Neural progenitor cell (in vitro differentiated cells): ENCODE data around the gene PCBD2. TPM values are rescaled to one million over a fixed set of nuclear protein-coding genes. Genes with fewer than 3 reads are reported as not detected.
"Not testable (repeated sequence)": the region's sequence is repeated elsewhere in the genome, so short reads cannot be mapped to it uniquely, and the experiment has no call there.

Source experiments
- DNase-seq: peaks from one replicate; pipeline ENCODE4 v3.0.0-alpha.2; 2016; ENCODE audit warnings: low spot score
- H2AFZ ChIP-seq: fragments of 200-600 bp; sonication (generic); replicated peaks from 2 replicates; pipeline ENCODE4 v1.6.1; 2016; ENCODE audit warnings: antibody characterized with exemption
- H3F3A ChIP-seq: fragments of 200-600 bp; sonication (generic); 2 replicates; pipeline ENCODE4 v1.6.1; 2016; ENCODE audit warnings: antibody characterized with exemption, low read depth
- H3K27ac ChIP-seq: fragments of 200-600 bp; sonication (generic); 2 replicates; pipeline ENCODE4 v1.5.1; 2016; ENCODE audit warnings: mild to moderate bottlenecking
- H3K27me3 ChIP-seq: fragments of 200-600 bp; sonication (generic); 2 replicates; pipeline ENCODE4 v1.6.1; 2016; ENCODE audit warnings: mild to moderate bottlenecking, moderate library complexity
- H3K36me3 ChIP-seq: fragments of 200-600 bp; sonication (generic); 2 replicates; pipeline ENCODE4 v1.5.1; 2016
- H3K4me1 ChIP-seq: fragments of 200-600 bp; sonication (generic); 2 replicates; pipeline ENCODE4 v1.6.1; 2016; ENCODE audit warnings: mixed run types
- H3K4me2 ChIP-seq: fragments of 200-600 bp; sonication (generic); 2 replicates; pipeline ENCODE4 v1.6.1; 2016
- H3K4me3 ChIP-seq: fragments of 200-600 bp; sonication (generic); 2 replicates; pipeline ENCODE4 v1.5.1; 2016
- H3K79me2 ChIP-seq: fragments of 200-600 bp; sonication (generic); 2 replicates; pipeline ENCODE4 v1.6.1; 2016; ENCODE audit warnings: low read depth
- H3K9ac ChIP-seq: fragments of 200-600 bp; sonication (generic); 2 replicates; pipeline ENCODE4 v1.6.1; 2016
- H3K9me3 ChIP-seq: fragments of 200-600 bp; sonication (generic); 2 replicates; pipeline ENCODE4 v1.5.1; 2016; ENCODE audit warnings: low read depth
- H4K20me1 ChIP-seq: fragments of 200-600 bp; sonication (generic); 2 replicates; pipeline ENCODE4 v1.6.1; 2016; ENCODE audit warnings: low read depth
- H3K27ac Mint-ChIP-seq: 3 replicates; pipeline ENCODE4 v1.8.0; 2021; ENCODE audit warnings: mixed read lengths
- H3K27me3 Mint-ChIP-seq: 2 replicates; pipeline ENCODE4 v1.8.0; 2022; ENCODE audit warnings: low read depth, mild to moderate bottlenecking, inconsistent platforms, moderate library complexity, mixed read lengths; ENCODE audit not compliant: insufficient read depth
- H3K36me3 Mint-ChIP-seq: 3 replicates; pipeline ENCODE4 v1.8.0; 2021; ENCODE audit warnings: mixed read lengths
- H3K4me1 Mint-ChIP-seq: 3 replicates; pipeline ENCODE4 v1.8.0; 2021; ENCODE audit warnings: mixed read lengths
- H3K4me3 Mint-ChIP-seq: 3 replicates; pipeline ENCODE4 v1.8.0; 2021; ENCODE audit warnings: mild to moderate bottlenecking, moderate library complexity, mixed read lengths
- H3K9me3 Mint-ChIP-seq: 3 replicates; pipeline ENCODE4 v1.8.0; 2020; ENCODE audit warnings: mixed read lengths
- CTCF ChIP-seq: fragments of 200-600 bp; sonication (generic); IDR thresholded peaks from 2 replicates; pipeline ENCODE4 v1.5.1; 2017; ENCODE audit warnings: antibody characterized with exemption, mild to moderate bottlenecking
- EZH2 ChIP-seq: fragments of 200-600 bp; sonication (generic); IDR thresholded peaks from 2 replicates; pipeline ENCODE4 v1.6.1; 2017; ENCODE audit warnings: antibody characterized with exemption, mild to moderate bottlenecking, moderate library complexity
- EZH2phosphoT487 ChIP-seq: fragments of 200-600 bp; sonication (generic); IDR thresholded peaks from 2 replicates; pipeline ENCODE4 v1.6.1; 2017; ENCODE audit warnings: antibody characterized with exemption
- total RNA-seq: library from RNA; depleted of rRNA; stranded (reverse); fragments of >200 nt; gene quantifications from 2 replicates; pipeline ENCODE4 v1.2.3, GENCODE V29; 2015; ENCODE audit warnings: low replicate concordance

The PCBD2 gene
- total RNA-seq, 1 donor from 2014 or later, result 5.0 TPM

GRCh38 chr5:134877159-134877558, 27.8 kb upstream of the PCBD2 start:
- Mint-ChIP-seq H3K9me3 (peaks cover 3% of the 10 kb centered on the region), H3K36me3 (peaks cover 9% of the 10 kb centered on the region), H3K27me3 (no peaks in the 10 kb centered on the region), H3K27ac (peak overlapping the region; percentile 60), H3K4me1 (peaks cover 39% of the 10 kb centered on the region), H3K4me3 (no peak overlapping the region)
- H3K9ac ChIP-seq, result no peak overlapping the region
- peaks cover 30% of the 10 kb centered on the region for H3K79me2 ChIP-seq
- no peaks in the 10 kb centered on the region for H3K27me3 ChIP-seq
- peaks cover 7% of the 10 kb centered on the region for H3F3A ChIP-seq
- no peak overlapping the region for H3K4me3 ChIP-seq
- no peak overlapping the region for H3K27ac ChIP-seq
- TF ChIP-seq EZH2phosphoT487, result no peak
- no peak for TF ChIP-seq EZH2
- TF ChIP-seq CTCF, result no peak
- no peak overlapping the region for H2AFZ ChIP-seq
- peaks cover 15% of the 10 kb centered on the region for H3K4me1 ChIP-seq
- H3K36me3 ChIP-seq, result no peaks in the 10 kb centered on the region
- no peak for DNase-seq
- no peak overlapping the region for H3K4me2 ChIP-seq
- no peaks in the 10 kb centered on the region for H4K20me1 ChIP-seq
- no peaks in the 10 kb centered on the region for H3K9me3 ChIP-seq

- peaks cover 7% of the 10 kb centered on the region for H3F3A ChIP-seq
- H3K4me1 Mint-ChIP-seq, result peaks cover 39% of the 10 kb centered on the region
- no peak for DNase-seq
- no peak overlapping the region for H3K27ac Mint-ChIP-seq
- H3K4me1 ChIP-seq, result peaks cover 15% of the 10 kb centered on the region
- no peak overlapping the region for H3K4me2 ChIP-seq
- H3K27me3 Mint-ChIP-seq, result no peaks in the 10 kb centered on the region
- no peak overlapping the region for H3K4me3 Mint-ChIP-seq
- H3K36me3 ChIP-seq, result no peaks in the 10 kb centered on the region
- H3K9ac ChIP-seq, result no peak overlapping the region
- H3K27ac ChIP-seq, result no peak overlapping the region
- H3K9me3 Mint-ChIP-seq, result peaks cover 6% of the 10 kb centered on the region
- H4K20me1 ChIP-seq, result no peaks in the 10 kb centered on the region
- no peak overlapping the region for H3K4me3 ChIP-seq
- H3K9me3 ChIP-seq, result no peaks in the 10 kb centered on the region
- H3K27me3 ChIP-seq, result no peaks in the 10 kb centered on the region
- H3K79me2 ChIP-seq, result peaks cover 30% of the 10 kb centered on the region
- H3K36me3 Mint-ChIP-seq, result peaks cover 9% of the 10 kb centered on the region
- TF ChIP-seq EZH2phosphoT487, result no peak
- no peak for TF ChIP-seq EZH2
- TF ChIP-seq CTCF, result no peak
- no peak overlapping the region for H2AFZ ChIP-seq
Measured at GRCh38 chr5:134878403-134878802, 26.5 kb upstream of the PCBD2 start.

- Mint-ChIP-seq H3K4me1 (peaks cover 36% of the 10 kb centered on the region), H3K9me3 (peaks cover 6% of the 10 kb centered on the region), H3K4me3 (no peak overlapping the region), H3K27me3 (no peaks in the 10 kb centered on the region), H3K36me3 (peaks cover 9% of the 10 kb centered on the region), H3K27ac (no peak overlapping the region)
- Histone ChIP-seq H4K20me1 (no peaks in the 10 kb centered on the region), H3K9me3 (no peaks in the 10 kb centered on the region), H3K36me3 (no peaks in the 10 kb centered on the region), H2AFZ (no peak overlapping the region), H3K27me3 (no peaks in the 10 kb centered on the region), H3F3A (peaks cover 4% of the 10 kb centered on the region), H3K4me2 (no peak overlapping the region), H3K79me2 (peaks cover 30% of the 10 kb centered on the region), H3K9ac (no peak overlapping the region), H3K4me3 (no peak overlapping the region), H3K4me1 (peaks cover 10% of the 10 kb centered on the region), H3K27ac (no peak overlapping the region)
- TF ChIP-seq EZH2phosphoT487, result no peak
- no peak for TF ChIP-seq EZH2
- no peak for TF ChIP-seq CTCF
- no peak for DNase-seq
Measured at GRCh38 chr5:134879456-134879855, 25.5 kb upstream of the PCBD2 start.

- H3K27ac Mint-ChIP-seq, H2AFZ ChIP-seq, DNase-seq, H3K4me1 ChIP-seq, H3K4me2 ChIP-seq, H3K9me3 ChIP-seq, H3K27ac ChIP-seq, H3K4me3 ChIP-seq, H3K4me3 Mint-ChIP-seq, H4K20me1 ChIP-seq, H3K36me3 ChIP-seq, H3K9ac ChIP-seq, H3K27me3 Mint-ChIP-seq, H3F3A ChIP-seq, H3K9me3 Mint-ChIP-seq, H3K27me3 ChIP-seq: not testable (repeated sequence)
- peaks cover 27% of the 10 kb centered on the region for H3K4me1 Mint-ChIP-seq
- peaks cover 11% of the 10 kb centered on the region for H3K36me3 Mint-ChIP-seq
- peaks cover 27% of the 10 kb centered on the region for H3K79me2 ChIP-seq
Measured at GRCh38 chr5:134880937-134881336, 24.0 kb upstream of the PCBD2 start.

- not testable (repeated sequence) for H3K27me3 Mint-ChIP-seq, H3K36me3 ChIP-seq, H3K4me2 ChIP-seq, H3K4me3 ChIP-seq, H3K4me1 ChIP-seq, H4K20me1 ChIP-seq, H3F3A ChIP-seq, H2AFZ ChIP-seq, H3K9me3 Mint-ChIP-seq, H3K27ac Mint-ChIP-seq, H3K9ac ChIP-seq, H3K27me3 ChIP-seq, H3K4me3 Mint-ChIP-seq, H3K27ac ChIP-seq, DNase-seq, H3K9me3 ChIP-seq
- H3K4me1 Mint-ChIP-seq, result peaks cover 21% of the 10 kb centered on the region
- peaks cover 20% of the 10 kb centered on the region for H3K79me2 ChIP-seq
- H3K36me3 Mint-ChIP-seq, result peaks cover 11% of the 10 kb centered on the region
Measured at GRCh38 chr5:134881711-134882110, 23.2 kb upstream of the PCBD2 start.
